A549 (cell line): Measurements from ENCODE around the gene ADAMTS4.

Source experiments
- RFX5 ChIP-seq: fragments of 450-650 bp; IDR thresholded peaks from 2 replicates; pipeline ENCODE4 v1.7.1; 2014; ENCODE audit warnings: antibody characterized with exemption, mild to moderate bottlenecking, moderate library complexity
- TF ChIP-seq, protein P1 (sequence below): IDR thresholded peaks from 2 replicates; pipeline ENCODE4 v1.6.1; 2012
- TF ChIP-seq, protein P2 (sequence below): fragments of >200 bp; sonication (Bioruptor Twin); formaldehyde crosslinking; IDR thresholded peaks from 3 replicates; pipeline ENCODE4 v1.5.1; 2016
- TF ChIP-seq, protein P3 (sequence below): fragments of 200-600 bp; sonication (generic); IDR thresholded peaks from 2 replicates; pipeline ENCODE4 v1.6.1; 2016; ENCODE audit warnings: antibody characterized with exemption, mild to moderate bottlenecking, moderate library complexity
- TF ChIP-seq, protein P4 (sequence below): fragments of >200 bp; sonication (Bioruptor Twin); formaldehyde crosslinking; IDR thresholded peaks from 2 replicates; pipeline ENCODE4 v1.6.1; 2016

DNA sequence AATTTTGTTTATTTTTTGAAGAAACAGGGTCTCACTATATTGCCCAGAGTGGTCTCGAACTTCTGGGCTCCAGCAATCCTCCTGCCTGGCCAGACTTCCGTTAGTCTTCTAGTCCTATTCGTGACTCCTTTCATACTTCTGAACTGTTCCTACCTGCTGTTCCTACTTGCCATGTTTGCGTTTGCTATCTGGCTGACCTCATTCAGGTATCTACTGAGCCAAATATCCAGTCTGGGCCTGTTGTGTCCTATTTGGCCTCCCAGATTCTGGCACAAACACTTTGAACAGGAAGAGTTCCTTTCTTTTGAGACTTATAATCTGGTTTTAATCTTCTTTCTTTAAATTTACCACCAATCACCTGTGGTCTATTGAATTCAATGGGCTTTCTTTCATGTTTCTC lies 46.0 kb upstream of the ADAMTS4 start:
- TF ChIP-seq, protein P1, sequence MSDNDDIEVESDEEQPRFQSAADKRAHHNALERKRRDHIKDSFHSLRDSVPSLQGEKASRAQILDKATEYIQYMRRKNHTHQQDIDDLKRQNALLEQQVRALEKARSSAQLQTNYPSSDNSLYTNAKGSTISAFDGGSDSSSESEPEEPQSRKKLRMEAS: no peak
- TF ChIP-seq RFX5: no peak
- TF ChIP-seq, protein P2, sequence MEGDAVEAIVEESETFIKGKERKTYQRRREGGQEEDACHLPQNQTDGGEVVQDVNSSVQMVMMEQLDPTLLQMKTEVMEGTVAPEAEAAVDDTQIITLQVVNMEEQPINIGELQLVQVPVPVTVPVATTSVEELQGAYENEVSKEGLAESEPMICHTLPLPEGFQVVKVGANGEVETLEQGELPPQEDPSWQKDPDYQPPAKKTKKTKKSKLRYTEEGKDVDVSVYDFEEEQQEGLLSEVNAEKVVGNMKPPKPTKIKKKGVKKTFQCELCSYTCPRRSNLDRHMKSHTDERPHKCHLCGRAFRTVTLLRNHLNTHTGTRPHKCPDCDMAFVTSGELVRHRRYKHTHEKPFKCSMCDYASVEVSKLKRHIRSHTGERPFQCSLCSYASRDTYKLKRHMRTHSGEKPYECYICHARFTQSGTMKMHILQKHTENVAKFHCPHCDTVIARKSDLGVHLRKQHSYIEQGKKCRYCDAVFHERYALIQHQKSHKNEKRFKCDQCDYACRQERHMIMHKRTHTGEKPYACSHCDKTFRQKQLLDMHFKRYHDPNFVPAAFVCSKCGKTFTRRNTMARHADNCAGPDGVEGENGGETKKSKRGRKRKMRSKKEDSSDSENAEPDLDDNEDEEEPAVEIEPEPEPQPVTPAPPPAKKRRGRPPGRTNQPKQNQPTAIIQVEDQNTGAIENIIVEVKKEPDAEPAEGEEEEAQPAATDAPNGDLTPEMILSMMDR: no peak
- TF ChIP-seq, protein P3, sequence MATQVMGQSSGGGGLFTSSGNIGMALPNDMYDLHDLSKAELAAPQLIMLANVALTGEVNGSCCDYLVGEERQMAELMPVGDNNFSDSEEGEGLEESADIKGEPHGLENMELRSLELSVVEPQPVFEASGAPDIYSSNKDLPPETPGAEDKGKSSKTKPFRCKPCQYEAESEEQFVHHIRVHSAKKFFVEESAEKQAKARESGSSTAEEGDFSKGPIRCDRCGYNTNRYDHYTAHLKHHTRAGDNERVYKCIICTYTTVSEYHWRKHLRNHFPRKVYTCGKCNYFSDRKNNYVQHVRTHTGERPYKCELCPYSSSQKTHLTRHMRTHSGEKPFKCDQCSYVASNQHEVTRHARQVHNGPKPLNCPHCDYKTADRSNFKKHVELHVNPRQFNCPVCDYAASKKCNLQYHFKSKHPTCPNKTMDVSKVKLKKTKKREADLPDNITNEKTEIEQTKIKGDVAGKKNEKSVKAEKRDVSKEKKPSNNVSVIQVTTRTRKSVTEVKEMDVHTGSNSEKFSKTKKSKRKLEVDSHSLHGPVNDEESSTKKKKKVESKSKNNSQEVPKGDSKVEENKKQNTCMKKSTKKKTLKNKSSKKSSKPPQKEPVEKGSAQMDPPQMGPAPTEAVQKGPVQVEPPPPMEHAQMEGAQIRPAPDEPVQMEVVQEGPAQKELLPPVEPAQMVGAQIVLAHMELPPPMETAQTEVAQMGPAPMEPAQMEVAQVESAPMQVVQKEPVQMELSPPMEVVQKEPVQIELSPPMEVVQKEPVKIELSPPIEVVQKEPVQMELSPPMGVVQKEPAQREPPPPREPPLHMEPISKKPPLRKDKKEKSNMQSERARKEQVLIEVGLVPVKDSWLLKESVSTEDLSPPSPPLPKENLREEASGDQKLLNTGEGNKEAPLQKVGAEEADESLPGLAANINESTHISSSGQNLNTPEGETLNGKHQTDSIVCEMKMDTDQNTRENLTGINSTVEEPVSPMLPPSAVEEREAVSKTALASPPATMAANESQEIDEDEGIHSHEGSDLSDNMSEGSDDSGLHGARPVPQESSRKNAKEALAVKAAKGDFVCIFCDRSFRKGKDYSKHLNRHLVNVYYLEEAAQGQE: no peak
- TF ChIP-seq, protein P4, sequence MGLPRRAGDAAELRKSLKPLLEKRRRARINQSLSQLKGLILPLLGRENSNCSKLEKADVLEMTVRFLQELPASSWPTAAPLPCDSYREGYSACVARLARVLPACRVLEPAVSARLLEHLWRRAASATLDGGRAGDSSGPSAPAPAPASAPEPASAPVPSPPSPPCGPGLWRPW: no peak
